ENCODE data around the gene PON3. TPM values are rescaled to one million over a fixed set of nuclear protein-coding genes. Genes with fewer than 3 reads are reported as not detected.

Gene PON3
- total and polyA plus RNA-seq, 12 donors: 0.23 to 2.7 (median 0.64) TPM; not detected in 1

GRCh38 chr7:95433129-95433528 is 37.0 kb upstream of the PON3 start:
- H3K9me3 ChIP-seq: peaks cover 0 to 4% (median 0%) of the 10 kb centered on the region in 11 donors
- intact Hi-C loops (cut with DNase I): no loop called here
- peaks cover 0 to 18% (median 9%) of the 10 kb centered on the region in 9 donors for H3K4me1 ChIP-seq
- DNase-seq (no peak), ATAC-seq (no peak)
- no peak overlapping the region for H3K27ac ChIP-seq
- H3K36me3 ChIP-seq: peaks cover 0 to 6% (median 0%) of the 10 kb centered on the region in 9 donors
- TF ChIP-seq CTCF (IDR thresholded peaks at IDR 0.05): no peak
- WGBS, 2 donors: 94 to 97% methylated on average over 1 of the region's 1 CpG
- H3K4me3 ChIP-seq: no peak overlapping the region
- no peaks in the 10 kb centered on the region for H3K27me3 ChIP-seq

GRCh38 chr7:95432606-95433005 is 36.4 kb upstream of the PON3 start:
- H3K4me1 ChIP-seq: peaks cover 0 to 18% (median 9%) of the 10 kb centered on the region in 9 donors
- no peak overlapping the region for H3K4me3 ChIP-seq
- no peak for TF ChIP-seq CTCF (IDR thresholded peaks at IDR 0.05)
- intact Hi-C loops (cut with DNase I): no loop called here
- 84 to 87% methylated on average over 2 of the region's 2 CpGs for WGBS, 2 donors
- no peak overlapping the region for H3K27ac ChIP-seq
- H3K27me3 ChIP-seq: no peaks in the 10 kb centered on the region
- no peak for DNase-seq
- H3K9me3 ChIP-seq: peaks cover 0 to 4% (median 0%) of the 10 kb centered on the region in 11 donors
- H3K36me3 ChIP-seq: peaks cover 0 to 6% (median 0%) of the 10 kb centered on the region in 9 donors
- no peak for ATAC-seq

GRCh38 chr7:95430864-95431263 is 34.7 kb upstream of the PON3 start:
- 88 to 96% methylated on average over 2 of the region's 2 CpGs for WGBS, 2 donors
- H3K4me1 ChIP-seq: peaks cover 0 to 18% (median 9%) of the 10 kb centered on the region in 9 donors
- H3K9me3 ChIP-seq: peaks cover 0 to 4% (median 0%) of the 10 kb centered on the region in 11 donors
- intact Hi-C loops (cut with DNase I): no loop called here
- H3K27ac ChIP-seq: no peak overlapping the region
- H3K36me3 ChIP-seq: peaks cover 0 to 11% (median 0%) of the 10 kb centered on the region in 9 donors
- H3K27me3 ChIP-seq: no peaks in the 10 kb centered on the region
- no peak for TF ChIP-seq CTCF (IDR thresholded peaks at IDR 0.05)
- no peak overlapping the region for H3K4me3 ChIP-seq
- DNase-seq (no peak), ATAC-seq (no peak)

- Histone ChIP-seq H3K36me3 (peaks cover 0 to 12% (median 0%) of the 10 kb centered on the region in 9 donors), H3K27ac (no peak overlapping the region), H3K4me3 (no peak overlapping the region), H3K9me3 (peaks cover 0 to 4% (median 0%) of the 10 kb centered on the region in 11 donors), H3K4me1 (peaks cover 0 to 11% (median 6%) of the 10 kb centered on the region in 9 donors), H3K27me3 (no peaks in the 10 kb centered on the region)
- whole genome bisulfite sequencing, 2 donors: 75 to 78% methylated on average over 5 of the region's 5 CpGs
- no peak for ATAC-seq
- DNase-seq: no peak
- intact Hi-C loops (cut with DNase I): no loop called here
- no peak for TF ChIP-seq CTCF (IDR thresholded peaks at IDR 0.05)
These were observed 33.2 kb upstream of the PON3 start for GRCh38 chr7:95429241-95429990.
